H1 (cell line): ENCODE data around the gene SOX13. TPM values are rescaled to one million over a fixed set of nuclear protein-coding genes. Genes with fewer than 3 reads are reported as not detected.

Source experiments
- CTCF ChIA-PET: fragments of 300-600 bp; sonication (Branson Sonifier 250); formaldehyde crosslinking; loops from one replicate; lab custom pipeline; 2021; ENCODE audit not compliant: partially characterized antibody; lab: Charles Lee
- POLR2A ChIA-PET: fragments of 300-600 bp; sonication (Branson Sonifier 250); formaldehyde crosslinking; loops from one replicate; lab custom pipeline; 2021; ENCODE audit warnings: inconsistent platforms; ENCODE audit not compliant: partially characterized antibody; lab: Charles Lee
- DNase-seq, 2 experiments: peaks; one replicate each; pipeline versions ENCODE4 v3.0.0 to v3.0.0-alpha.2; 2010 to 2022; ENCODE audit warnings: low spot score in 2 of 2, low read depth in 1 of 2, mixed read lengths in 1 of 2
- FAIRE-seq: peaks from 2 replicates; lab custom pipeline; 2011; peaks lifted over from hg19 to GRCh38; lab: Jason Lieb, UNC
- H2AFZ ChIP-seq: 2 replicates; pipeline ENCODE4 v1.8.1; 2012; ENCODE audit warnings: low read length, inconsistent platforms
- H2AK5ac ChIP-seq: 2 replicates; pipeline ENCODE4 v1.6.1; 2013; ENCODE audit warnings: low read depth, low read length
- H2BK120ac ChIP-seq: replicated peaks from 2 replicates; pipeline ENCODE3; 2013; ENCODE audit warnings: low read depth, low read length, inconsistent platforms
- H2BK12ac ChIP-seq: 2 replicates; pipeline ENCODE4 v1.6.1; 2013; ENCODE audit warnings: low read depth, low read length
- H2BK15ac ChIP-seq: 2 replicates; pipeline ENCODE4 v1.6.1; 2013; ENCODE audit warnings: low read length
- H2BK20ac ChIP-seq: 2 replicates; pipeline ENCODE4 v1.6.1; 2013; ENCODE audit warnings: low read length
- H2BK5ac ChIP-seq: 2 replicates; pipeline ENCODE4 v1.6.1; 2013; ENCODE audit warnings: low read depth, low read length
- H3K14ac ChIP-seq: 2 replicates; pipeline ENCODE4 v1.6.1; 2013; ENCODE audit warnings: inconsistent platforms; ENCODE audit not compliant: insufficient read length
- H3K18ac ChIP-seq: 2 replicates; pipeline ENCODE4 v1.6.1; 2013; ENCODE audit warnings: low read length; ENCODE audit errors: extremely low read depth
- H3K23ac ChIP-seq: 2 replicates; pipeline ENCODE4 v1.6.1; 2013; ENCODE audit warnings: inconsistent platforms; ENCODE audit not compliant: insufficient read length
- H3K23me2 ChIP-seq: 2 replicates; pipeline ENCODE4 v1.6.1; 2013; ENCODE audit warnings: low read depth, low read length
- H3K27ac ChIP-seq: 2 replicates; pipeline ENCODE4 v1.6.1; 2011; ENCODE audit warnings: low read depth, low read length, inconsistent platforms
- H3K27me3 ChIP-seq, 4 experiments: replicated peaks in 1 of 4; 1 replicate in 1 of 4; 2 replicates in 3 of 4; pipeline versions ENCODE4 v1.6.1 to v1.8.1; 2011 to 2013; ENCODE audit warnings: low read length in 3 of 4, mild to moderate bottlenecking in 3 of 4, inconsistent platforms in 2 of 4, mixed read lengths in 2 of 4, moderate library complexity in 1 of 4; ENCODE audit not compliant: control insufficient read depth in 3 of 4, insufficient read depth in 3 of 4; ENCODE audit errors: extremely low read depth in 1 of 4
- H3K36me3 ChIP-seq, 4 experiments: 2 replicates each; pipeline versions ENCODE4 v1.6.1 to v1.8.1; 2011 to 2013; ENCODE audit warnings: mild to moderate bottlenecking in 4 of 4, low read length in 3 of 4, moderate library complexity in 2 of 4, control low read depth in 1 of 4, inconsistent platforms in 1 of 4; ENCODE audit not compliant: insufficient read depth in 4 of 4, control insufficient read depth in 2 of 4
- H3K4ac ChIP-seq: replicated peaks from 2 replicates; pipeline ENCODE3; 2013; ENCODE audit warnings: low read length, low read depth, mixed read lengths, inconsistent platforms; ENCODE audit not compliant: insufficient read length
- H3K4me1 ChIP-seq, 4 experiments: replicated peaks in 1 of 4; 1 replicate in 1 of 4; 2 replicates in 3 of 4; pipeline versions ENCODE4 v1.6.1 to v1.8.1; 2011 to 2013; ENCODE audit warnings: low read length in 3 of 4, inconsistent platforms in 2 of 4, mixed read lengths in 1 of 4; ENCODE audit not compliant: insufficient read depth in 4 of 4, control insufficient read depth in 3 of 4
- H3K4me2 ChIP-seq, 2 experiments: 2 replicates each; pipeline versions ENCODE4 v1.6.1 to v1.8.1; 2011 to 2013; ENCODE audit warnings: low read depth in 2 of 2, low read length in 2 of 2, control low read depth in 1 of 2, inconsistent platforms in 1 of 2, mild to moderate bottlenecking in 1 of 2; ENCODE audit not compliant: insufficient read depth in 1 of 2
- H3K4me3 ChIP-seq, 4 experiments: fragments of 200-600, 300-600 bp in 1 of 4; sonication (generic), shearing (Covaris generic), sonication (Bioruptor Twin) in 1 of 4; 2 replicates each; pipeline versions ENCODE4 v1.5.1 to v1.8.1; 2011 to 2016; ENCODE audit warnings: low read length in 4 of 4, low read depth in 3 of 4, control low read depth in 2 of 4, inconsistent platforms in 2 of 4, mild to moderate bottlenecking in 2 of 4, mixed read lengths in 1 of 4, moderate library complexity in 1 of 4; ENCODE audit not compliant: insufficient read depth in 2 of 4; ENCODE audit errors: extremely low read depth in 1 of 4
- H3K56ac ChIP-seq: replicated peaks from 2 replicates; pipeline ENCODE3; 2013; ENCODE audit warnings: low read depth, mild to moderate bottlenecking, mixed read lengths, low read length, inconsistent platforms; ENCODE audit not compliant: insufficient read length
- H3K79me1 ChIP-seq: 2 replicates; pipeline ENCODE4 v1.6.1; 2013; ENCODE audit warnings: low read depth, low read length, control low read depth
- H3K79me2 ChIP-seq, 2 experiments: 2 replicates each; pipeline versions ENCODE4 v1.6.1 to v1.8.1; 2012 to 2013; ENCODE audit warnings: low read length in 2 of 2, mild to moderate bottlenecking in 2 of 2, inconsistent platforms in 1 of 2; ENCODE audit not compliant: insufficient read depth in 2 of 2, control insufficient read depth in 1 of 2
- H3K9ac ChIP-seq, 4 experiments: replicated peaks in 1 of 4; 1 replicate in 1 of 4; 2 replicates in 3 of 4; pipeline versions ENCODE4 v1.6.1 to v1.8.1; 2011 to 2013; ENCODE audit warnings: low read depth in 3 of 4, low read length in 3 of 4, control low read depth in 2 of 4, mild to moderate bottlenecking in 2 of 4, moderate library complexity in 2 of 4, inconsistent platforms in 1 of 4; ENCODE audit errors: extremely low read depth in 1 of 4
- H3K9me3 ChIP-seq, 2 experiments: 2 replicates each; pipeline versions ENCODE4 v1.6.1 to v1.8.1; 2012 to 2013; ENCODE audit warnings: mild to moderate bottlenecking in 2 of 2, moderate library complexity in 2 of 2, control low read depth in 1 of 2, inconsistent platforms in 1 of 2, low read depth in 1 of 2, low read length in 1 of 2, mixed read lengths in 1 of 2; ENCODE audit not compliant: insufficient read depth in 2 of 2
- H4K20me1 ChIP-seq, 2 experiments: replicated peaks in 1 of 2; 2 replicates each; pipeline versions ENCODE3 to v1.8.1; 2011 to 2013; ENCODE audit warnings: inconsistent platforms in 2 of 2, low read length in 2 of 2, mild to moderate bottlenecking in 1 of 2; ENCODE audit not compliant: insufficient read depth in 2 of 2, control insufficient read depth in 1 of 2
- H4K5ac ChIP-seq: 2 replicates; pipeline ENCODE4 v1.6.1; 2013; ENCODE audit warnings: low read length, low read depth, mixed read lengths, inconsistent platforms; ENCODE audit not compliant: insufficient read length
- H4K8ac ChIP-seq: 2 replicates; pipeline ENCODE4 v1.8.0; 2013; ENCODE audit warnings: mild to moderate bottlenecking, moderate library complexity, low read length, inconsistent platforms; ENCODE audit not compliant: insufficient read depth; ENCODE audit errors: extremely low read depth
- H4K91ac ChIP-seq: replicated peaks from 2 replicates; pipeline ENCODE3; 2013; ENCODE audit warnings: low read length, mixed read lengths, inconsistent platforms; ENCODE audit not compliant: insufficient read length
- EP300 ChIP-seq, 2 experiments: IDR thresholded peaks; 1 replicate in 1 of 2; 2 replicates in 1 of 2; pipeline ENCODE4 v1.6.1; 2011 to 2012; ENCODE audit warnings: low read depth in 2 of 2, low read length in 2 of 2, mild to moderate bottlenecking in 2 of 2, borderline replicate concordance in 1 of 2, inconsistent platforms in 1 of 2, moderate library complexity in 1 of 2
- JUN ChIP-seq: IDR thresholded peaks from 2 replicates; pipeline ENCODE4 v1.6.1; 2011; ENCODE audit warnings: low read depth, mild to moderate bottlenecking, improper control_type of control experiment, low read length
- KDM5A ChIP-seq: fragments of 200-600 bp; IDR thresholded peaks from 2 replicates; pipeline ENCODE4 v1.7.1; 2012; ENCODE audit warnings: mild to moderate bottlenecking, low read length, inconsistent platforms, mixed read lengths
- RXRA ChIP-seq: IDR thresholded peaks from 2 replicates; pipeline ENCODE4 v1.6.1; 2011; ENCODE audit warnings: low read depth, mild to moderate bottlenecking, low read length, moderate library complexity; ENCODE audit not compliant: insufficient read depth
- TEAD4 ChIP-seq: IDR thresholded peaks from 2 replicates; pipeline ENCODE4 v1.6.1; 2012; ENCODE audit warnings: low read depth, low read length, inconsistent platforms, mixed read lengths
- WGBS, 2 experiments: shearing (Covaris generic) in 1 of 2; methylation state at CpG; one replicate each; pipeline versions ENCODE4 v1.1.6 to v1.1.7; 2013 to 2015; ENCODE audit warnings: low lambda C conversion rate in 2 of 2, mixed read lengths in 2 of 2, inconsistent platforms in 1 of 2, low coverage in 1 of 2, missing lambda C conversion rate in 1 of 2; ENCODE audit not compliant: insufficient replicate concordance in 2 of 2, insufficient coverage in 1 of 2, insufficient read length in 1 of 2; ENCODE audit errors: extremely low coverage in 1 of 2, missing lambda C conversion rate in 1 of 2; 5-methylcytosine and 5-hydroxymethylcytosine counted together
- polyA plus RNA-seq, 7 experiments: library from polyadenylated mRNA; depleted of rRNA in 3 of 7; stranded (reverse) in 5 of 7; unstranded in 2 of 7; fragments of >200 nt in 5 of 7; fragments of 200-250 nt in 2 of 7; gene quantifications; 1 replicate in 5 of 7; 2 replicates in 1 of 7; 4 replicates in 1 of 7; pipeline versions ENCODE4 v1.2.1 to v1.2.3, GENCODE V29; 2011 to 2013; ENCODE audit warnings: missing spikeins in 2 of 7, mixed read lengths in 2 of 7
- total RNA-seq: library from RNA; stranded (reverse); fragmentation: NEBNext Ultra II Directional; extraction: Animal tissue kit (Norgen Biotek cat#: 25700); gene quantifications from 2 replicates; pipeline ENCODE4 v1.2.1, GENCODE V29; 2021

SOX13 gene
- total and polyA plus RNA-seq, 2 of the 8 experiments (the other 6 are each of a cell fraction or from before 2014, with no cell fraction given), result 113 to 173 TPM

GRCh38 chr1:204025917-204026707, 46.8 kb upstream of the SOX13 start:
- H3K79me1 ChIP-seq, result no peaks in the 10 kb centered on the region
- peak overlapping the region; percentile 75 for H3K18ac ChIP-seq
- peak overlapping the region; percentile 28 for H3K4ac ChIP-seq
- no peaks in the 10 kb centered on the region; a peak in 3 of 7 replicates for H3K27me3 ChIP-seq
- H3K23ac ChIP-seq, result no peak overlapping the region
- H3K27ac ChIP-seq, result no peak overlapping the region
- H3K14ac ChIP-seq, result no peak overlapping the region
- ChIA-PET CTCF (no interaction called here), POLR2A (interaction anchor here (0.8 to 1.5 kb wide), 4 partner anchors 40 to 159 kb away, joined by 3 to 4 read pairs (median 3); no protein-coding TSS in a partner anchor)
- no peak overlapping the region for H2BK120ac ChIP-seq
- H3K4me1 ChIP-seq, result peaks cover 0 to 19% (median 1%) of the 10 kb centered on the region in 4 experiments; a peak in 4 of 7 replicates
- WGBS, 2 experiments, result 50% methylated on average over 17 of the region's 17 CpGs; no CpG with 5 or more reads in 1 of the 2 experiments
- peaks cover 4% of the 10 kb centered on the region; the same call in 1 of the 2 replicates for H3K23me2 ChIP-seq
- no peaks in the 10 kb centered on the region for H3K36me3 ChIP-seq
- peak overlapping the region; percentile 64; the same call in 1 of the 2 replicates for H2BK20ac ChIP-seq
- no peaks in the 10 kb centered on the region for H3K9me3 ChIP-seq
- H2AFZ ChIP-seq, result peak overlapping the region; percentile 96
- DNase-seq (no peak), FAIRE-seq (no peak)
- peak overlapping the region in 1 of 2 experiments; percentile 67; a peak in 2 of 4 replicates for H3K4me2 ChIP-seq
- peak overlapping the region; percentile 94 for H2BK12ac ChIP-seq
- no peak overlapping the region for H3K56ac ChIP-seq
- peak overlapping the region; percentile 86 for H4K91ac ChIP-seq
- H4K20me1 ChIP-seq, result no peaks in the 10 kb centered on the region
- H3K9ac ChIP-seq, result peak overlapping the region in 1 of 4 experiments; percentile 21; a peak in 1 of 7 replicates
- no peak overlapping the region for H3K4me3 ChIP-seq
- H2AK5ac ChIP-seq, result peak overlapping the region; percentile 75
- H3K79me2 ChIP-seq, result no peaks in the 10 kb centered on the region
- H4K8ac ChIP-seq, result no peak overlapping the region; the same call in 1 of the 2 replicates
- H2BK5ac ChIP-seq, result peak overlapping the region; percentile 61; the same call in 1 of the 2 replicates
- peak overlapping the region; percentile 73; the same call in 1 of the 2 replicates for H2BK15ac ChIP-seq
- peak overlapping the region; percentile 36 for H4K5ac ChIP-seq
- TF ChIP-seq EP300 (IDR thresholded peaks at IDR 0.05; ENCODE audit: borderline replicate concordance in 1 of 2, low read depth in 2 of 2, low read length in 2 of 2) (no peak), JUN (no peak), RXRA (no peak), TEAD4 (no peak), KDM5A (no peak)
